Endothelial cell of umbilical vein (primary cell): ENCODE measurements around the gene LRRC37A3. TPM values are rescaled to one million over a fixed set of nuclear protein-coding genes. Genes with fewer than 3 reads are reported as not detected.
A peak's percentile ranks its signal among the peaks of the same experiment; 100 is the strongest.
"Not testable (repeated sequence)": the region's sequence is repeated elsewhere in the genome, so short reads cannot be mapped to it uniquely, and the experiment has no call there.

Source experiments
- BruUV-seq: library from RNA; stranded (reverse); fragments of 400-500 nt; replicated peaks from 2 replicates; lab custom pipeline; 2021; lab: Mats Ljungman, UMichigan
- CTCF ChIA-PET: fragments of 300-600, 350-600 bp; sonication (Branson Sonifier 250); formaldehyde crosslinking; loops from one replicate; lab custom pipeline; 2021; ENCODE audit warnings: antibody characterized with exemption, inconsistent platforms; lab: Charles Lee
- POLR2A ChIA-PET: fragments of 300-600, 350-600 bp; sonication (Branson Sonifier 250); formaldehyde crosslinking; loops from one replicate; lab custom pipeline; 2021; ENCODE audit warnings: antibody characterized with exemption, inconsistent platforms; lab: Charles Lee
- DNase-seq: peaks from one replicate; pipeline ENCODE4 v3.0.0-alpha.2; 2011; ENCODE audit warnings: low read depth, low spot score
- FAIRE-seq: peaks from 2 replicates; lab custom pipeline; 2011; peaks lifted over from hg19 to GRCh38; lab: Jason Lieb, UNC
- H2AFZ ChIP-seq: 2 replicates; pipeline ENCODE4 v1.6.0; 2012; ENCODE audit warnings: low read depth, low read length, control low read depth, inconsistent platforms
- H3K27ac ChIP-seq: 2 replicates; pipeline ENCODE4 v1.5.1; 2011; ENCODE audit warnings: low read depth, mild to moderate bottlenecking, control low read depth, low read length, moderate library complexity; ENCODE audit not compliant: insufficient read depth
- H3K27me3 ChIP-seq, 2 experiments: 2 replicates each; pipeline versions ENCODE4 v1.6.0 to v1.6.1; 2011; ENCODE audit warnings: low read length in 2 of 2, mixed read lengths in 1 of 2; ENCODE audit not compliant: control insufficient read depth in 2 of 2, insufficient read depth in 2 of 2
- H3K36me3 ChIP-seq, 2 experiments: 2 replicates in 1 of 2; 3 replicates in 1 of 2; pipeline ENCODE4 v1.5.1; 2011; ENCODE audit warnings: low read length in 2 of 2, mild to moderate bottlenecking in 1 of 2, moderate library complexity in 1 of 2; ENCODE audit not compliant: control insufficient read depth in 2 of 2, insufficient read depth in 2 of 2; ENCODE audit errors: extremely low read depth in 1 of 2
- H3K4me1 ChIP-seq: 3 replicates; pipeline ENCODE4 v1.5.1; 2011; ENCODE audit warnings: mild to moderate bottlenecking, low read length; ENCODE audit not compliant: control insufficient read depth, insufficient read depth; ENCODE audit errors: extremely low read depth
- H3K4me2 ChIP-seq: 2 replicates; pipeline ENCODE4 v1.6.1; 2011; ENCODE audit warnings: low read length, control low read depth, mixed read lengths; ENCODE audit not compliant: insufficient read depth
- H3K4me3 ChIP-seq, 3 experiments: fragments of 200-600 bp in 1 of 3; sonication (generic), shearing (Covaris generic) in 1 of 3; replicated peaks in 1 of 3; 2 replicates each; pipeline ENCODE4 v1.5.1; 2011 to 2016; ENCODE audit warnings: control low read depth in 3 of 3, low read length in 3 of 3, mild to moderate bottlenecking in 2 of 3, inconsistent platforms in 1 of 3, low read depth in 1 of 3, moderate library complexity in 1 of 3; ENCODE audit not compliant: insufficient read depth in 1 of 3
- H3K79me2 ChIP-seq: 2 replicates; pipeline ENCODE4 v1.6.0; 2012; ENCODE audit warnings: low read length, inconsistent platforms; ENCODE audit not compliant: control insufficient read depth, insufficient read depth
- H3K9ac ChIP-seq: replicated peaks from 2 replicates; pipeline ENCODE3; 2011; ENCODE audit warnings: low read length, control low read depth; ENCODE audit not compliant: insufficient read depth; ENCODE audit errors: extremely low read depth
- H3K9me1 ChIP-seq: replicated peaks from 3 replicates; pipeline ENCODE4 v1.6.0; 2011; ENCODE audit warnings: mild to moderate bottlenecking, low read length; ENCODE audit not compliant: control insufficient read depth, insufficient read depth; ENCODE audit errors: extremely low read depth
- H3K9me3 ChIP-seq: replicated peaks from 2 replicates; pipeline ENCODE4 v1.5.1; 2012; ENCODE audit warnings: low read length, inconsistent platforms; ENCODE audit not compliant: control insufficient read depth, insufficient read depth
- H4K20me1 ChIP-seq: replicated peaks from 2 replicates; pipeline ENCODE3; 2011; ENCODE audit warnings: mild to moderate bottlenecking, low read length; ENCODE audit not compliant: control insufficient read depth, insufficient read depth; ENCODE audit errors: extremely low read depth
- POLR2AphosphoS5 ChIP-seq: IDR thresholded peaks from 2 replicates; pipeline ENCODE4 v1.6.1; 2012; ENCODE audit warnings: low read depth, mild to moderate bottlenecking, control low read depth, low read length, moderate library complexity; ENCODE audit not compliant: insufficient read depth
- dilution Hi-C: fragments of 300-500 bp; cut with MboI; formaldehyde crosslinking; loops from one replicate; pipeline ENCODE4 v1.15.0; 2019; ENCODE audit warnings: low sequenced_read_pairs; ENCODE audit not compliant: extremely low pct_ligation_motif_present
- intact Hi-C: fragments of 100-400 bp; cut with micrococcal nuclease; formaldehyde crosslinking; loops from one replicate; pipeline ENCODE4 v1.10.0; 2022
- polyA plus RNA-seq, 4 experiments: library from polyadenylated mRNA; depleted of rRNA in 3 of 4; stranded (reverse) in 3 of 4; unstranded in 1 of 4; fragments of >200 nt; gene quantifications; 2 replicates each; pipeline versions ENCODE4 v1.2.1 to v1.2.3, GENCODE V29; 2011 to 2012; ENCODE audit warnings: missing spikeins in 1 of 4
- total RNA-seq: library from RNA; stranded (reverse); gene quantifications from 2 replicates; pipeline ENCODE4 v1.2.3, GENCODE V29; 2021

Gene LRRC37A3
- total and polyA plus RNA-seq, 2 donors (not counting 3 experiments of a cell fraction or from before 2014, with no cell fraction given) = 7.1 to 8.6 TPM

- Histone ChIP-seq H2AFZ (peak overlapping the region; percentile 66), H3K4me2 (peak overlapping the region; percentile 74), H3K27ac (peak overlapping the region; percentile 68), H3K4me3 (peak overlapping the region; percentile 63 to 88 (median 65))
- H3K4me1 ChIP-seq, H3K9me1 ChIP-seq, H3K36me3 ChIP-seq, intact Hi-C loops, H3K9ac ChIP-seq, H4K20me1 ChIP-seq, POLR2A ChIA-PET, H3K27me3 ChIP-seq, dilution Hi-C loops, CTCF ChIA-PET, H3K9me3 ChIP-seq, H3K79me2 ChIP-seq: not testable (repeated sequence)
- BruUV-seq = TSS peak; percentile 93
- DNase-seq (peak; percentile 82), FAIRE-seq (peak; percentile 93)
- TF ChIP-seq POLR2AphosphoS5 = peak; percentile 50
Measured at GRCh38 chr17:64837018-64837761, 82.1 kb downstream of the LRRC37A3 start.

- H3K27me3 ChIP-seq, H4K20me1 ChIP-seq, BruUV-seq, CTCF ChIA-PET, H3K4me1 ChIP-seq, H3K9me1 ChIP-seq, dilution Hi-C loops, DNase-seq, POLR2A ChIA-PET, H3K79me2 ChIP-seq, intact Hi-C loops, H3K9ac ChIP-seq, H3K36me3 ChIP-seq, H3K9me3 ChIP-seq: not testable (repeated sequence)
- Histone ChIP-seq H3K4me2 (peak overlapping the region; percentile 74), H3K27ac (peak overlapping the region; percentile 68), H2AFZ (peak overlapping the region; percentile 66), H3K4me3 (peak overlapping the region; percentile 63 to 88 (median 65))
- FAIRE-seq = peak; percentile 57
Measured at GRCh38 chr17:64836623-64837017, 82.7 kb downstream of the LRRC37A3 start.

- H3K9me1 ChIP-seq, POLR2A ChIA-PET, BruUV-seq, H3K36me3 ChIP-seq, H3K27ac ChIP-seq, H3K79me2 ChIP-seq, H3K27me3 ChIP-seq, H2AFZ ChIP-seq, dilution Hi-C loops, intact Hi-C loops, CTCF ChIA-PET, H3K9ac ChIP-seq, DNase-seq, H3K4me3 ChIP-seq, H3K9me3 ChIP-seq, H3K4me2 ChIP-seq, H4K20me1 ChIP-seq: not testable (repeated sequence)
- peaks cover 12% of the 10 kb centered on the region for H3K4me1 ChIP-seq
- FAIRE-seq = peak; percentile 90
Measured at GRCh38 chr17:64834060-64834459, 85.2 kb downstream of the LRRC37A3 start.

GRCh38 chr17:64830631-64831040, 88.6 kb downstream of the LRRC37A3 start:
- H3K9me3 ChIP-seq, H4K20me1 ChIP-seq, intact Hi-C loops, H2AFZ ChIP-seq, H3K4me2 ChIP-seq, DNase-seq, H3K4me3 ChIP-seq, H3K36me3 ChIP-seq, H3K4me1 ChIP-seq, POLR2A ChIA-PET, CTCF ChIA-PET, dilution Hi-C loops, H3K79me2 ChIP-seq, H3K27ac ChIP-seq, H3K9ac ChIP-seq, BruUV-seq, H3K27me3 ChIP-seq, H3K9me1 ChIP-seq: not testable (repeated sequence)
- peak; percentile 65 for FAIRE-seq
